Chondrocyte (in vitro differentiated cells): ENCODE results near the gene NDUFA13. TPM values are rescaled to one million over a fixed set of nuclear protein-coding genes. Genes with fewer than 3 reads are reported as not detected.

Experiments used
- DNase-seq: peaks from one replicate; pipeline ENCODE4 v3.0.0; 2021; ENCODE audit warnings: mixed read lengths, low spot score
- H3K27ac Mint-ChIP-seq: one replicate; pipeline ENCODE4 v1.8.0; 2021; ENCODE audit warnings: mild to moderate bottlenecking, moderate library complexity, mixed read lengths; ENCODE audit not compliant: unreplicated experiment
- H3K27me3 Mint-ChIP-seq: 2 replicates; pipeline ENCODE4 v1.8.0; 2021; ENCODE audit warnings: low read depth, mixed read lengths
- H3K36me3 Mint-ChIP-seq: 2 replicates; pipeline ENCODE4 v1.8.0; 2021; ENCODE audit warnings: low read depth, mixed read lengths
- H3K4me1 Mint-ChIP-seq: 2 replicates; pipeline ENCODE4 v1.8.0; 2021; ENCODE audit warnings: low read depth, mild to moderate bottlenecking, mixed read lengths
- H3K4me3 Mint-ChIP-seq: one replicate; pipeline ENCODE4 v1.8.0; 2021; ENCODE audit warnings: mild to moderate bottlenecking, moderate library complexity, mixed read lengths; ENCODE audit not compliant: unreplicated experiment
- H3K9me3 Mint-ChIP-seq: 2 replicates; pipeline ENCODE4 v1.8.0; 2021; ENCODE audit warnings: low read depth, mixed read lengths
- total RNA-seq: library from RNA; stranded (reverse); gene quantifications from 3 replicates; pipeline ENCODE4 v1.2.1, GENCODE V29; 2021
- TF ChIP-seq, protein P1 (sequence below): fragments of 200-600 bp; sonication (generic); IDR thresholded peaks from 2 replicates; pipeline ENCODE4 v1.5.0; 2021; ENCODE audit warnings: antibody characterized with exemption, mild to moderate bottlenecking, moderate library complexity

NDUFA13 gene
- total RNA-seq, 1 donor from 2014 or later: 313 TPM

DNA sequence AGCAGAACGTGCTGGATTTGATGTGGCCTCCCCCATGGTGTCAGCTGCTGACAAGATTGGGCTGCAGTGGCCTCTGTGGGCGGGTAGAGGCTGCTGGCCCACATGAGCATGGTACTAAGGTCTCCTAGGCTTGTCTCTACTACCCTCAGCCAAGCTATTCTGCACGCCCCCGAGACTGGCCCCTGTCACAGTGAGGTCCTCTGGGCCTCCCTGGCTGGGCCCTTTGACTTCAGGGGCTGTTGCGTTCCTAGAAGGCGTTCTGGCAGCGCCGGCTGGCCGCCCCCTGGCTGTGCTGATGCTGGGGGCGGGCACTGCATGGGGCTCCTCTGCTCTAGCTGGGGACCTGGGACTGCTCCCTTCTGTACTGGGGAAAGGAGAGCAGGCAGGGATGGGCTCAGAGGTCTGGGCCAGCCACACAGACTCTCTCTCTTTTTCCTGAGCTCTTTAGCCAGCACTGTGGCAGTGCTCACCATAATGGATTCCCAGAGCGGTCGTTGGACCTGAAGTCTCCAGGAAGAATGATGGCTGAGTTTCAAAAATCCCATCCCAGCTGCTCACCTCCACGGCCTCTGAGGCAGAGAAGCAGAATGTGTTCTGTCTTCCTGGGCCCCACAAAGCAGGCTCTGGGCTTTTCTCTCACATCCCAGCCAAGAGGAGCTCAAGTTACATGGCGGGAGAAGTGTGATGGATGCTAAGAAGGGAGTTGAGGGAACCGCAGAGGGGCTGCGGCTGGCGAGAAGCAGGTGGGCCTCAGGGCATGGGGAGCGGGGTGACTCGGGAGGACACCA is 33.0 kb upstream of the NDUFA13 start:
- no peak for DNase-seq
- Mint-ChIP-seq H3K27me3 (no peaks in the 10 kb centered on the region), H3K36me3 (peaks cover 2% of the 10 kb centered on the region), H3K4me3 (no peak overlapping the region), H3K4me1 (peaks cover 13% of the 10 kb centered on the region), H3K9me3 (no peaks in the 10 kb centered on the region), H3K27ac (no peak overlapping the region)
- TF ChIP-seq, protein P1, sequence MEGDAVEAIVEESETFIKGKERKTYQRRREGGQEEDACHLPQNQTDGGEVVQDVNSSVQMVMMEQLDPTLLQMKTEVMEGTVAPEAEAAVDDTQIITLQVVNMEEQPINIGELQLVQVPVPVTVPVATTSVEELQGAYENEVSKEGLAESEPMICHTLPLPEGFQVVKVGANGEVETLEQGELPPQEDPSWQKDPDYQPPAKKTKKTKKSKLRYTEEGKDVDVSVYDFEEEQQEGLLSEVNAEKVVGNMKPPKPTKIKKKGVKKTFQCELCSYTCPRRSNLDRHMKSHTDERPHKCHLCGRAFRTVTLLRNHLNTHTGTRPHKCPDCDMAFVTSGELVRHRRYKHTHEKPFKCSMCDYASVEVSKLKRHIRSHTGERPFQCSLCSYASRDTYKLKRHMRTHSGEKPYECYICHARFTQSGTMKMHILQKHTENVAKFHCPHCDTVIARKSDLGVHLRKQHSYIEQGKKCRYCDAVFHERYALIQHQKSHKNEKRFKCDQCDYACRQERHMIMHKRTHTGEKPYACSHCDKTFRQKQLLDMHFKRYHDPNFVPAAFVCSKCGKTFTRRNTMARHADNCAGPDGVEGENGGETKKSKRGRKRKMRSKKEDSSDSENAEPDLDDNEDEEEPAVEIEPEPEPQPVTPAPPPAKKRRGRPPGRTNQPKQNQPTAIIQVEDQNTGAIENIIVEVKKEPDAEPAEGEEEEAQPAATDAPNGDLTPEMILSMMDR: no peak

DNA sequence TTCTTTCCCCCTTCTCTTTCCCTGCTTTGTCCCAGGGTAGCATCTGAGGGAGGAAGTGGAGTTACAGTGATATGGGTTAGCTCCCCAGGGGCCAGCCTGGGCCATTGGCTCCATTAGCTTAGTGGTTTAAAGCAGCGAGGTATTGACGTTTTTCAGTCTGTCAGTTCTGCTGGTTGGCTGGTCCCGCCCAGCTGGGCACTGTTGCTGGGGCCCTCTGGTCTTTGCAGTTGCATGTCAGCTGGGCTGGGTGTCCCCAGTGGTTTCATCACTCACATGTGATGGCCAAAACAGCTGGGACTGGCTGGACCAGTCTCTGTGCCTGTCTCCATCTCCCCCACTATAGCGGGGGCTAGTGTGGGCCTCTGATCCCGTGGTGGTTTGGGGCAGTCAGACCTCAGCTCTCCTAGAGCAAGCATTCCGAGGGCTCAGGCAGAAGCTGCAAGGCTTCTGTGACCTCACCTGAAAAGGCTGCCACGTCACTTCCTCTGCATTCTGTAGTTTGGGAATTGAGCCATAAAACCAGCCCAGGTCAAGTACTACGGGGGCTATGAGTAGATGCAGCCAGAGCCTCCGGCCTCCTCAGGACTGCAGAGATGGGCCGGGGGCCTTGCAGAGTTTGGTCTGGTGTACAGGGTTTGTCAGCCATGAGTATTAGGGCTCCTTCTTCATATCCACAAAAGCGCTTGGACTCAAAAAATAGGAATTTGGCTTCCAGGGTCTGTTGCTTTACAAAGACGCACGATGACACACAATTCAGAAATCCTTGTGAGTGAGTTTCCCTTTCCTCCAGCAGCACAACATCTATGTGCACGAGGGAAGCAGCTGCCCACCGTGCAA is 30.6 kb upstream of the NDUFA13 start:
- no peak for DNase-seq
- no peaks in the 10 kb centered on the region for H3K27me3 Mint-ChIP-seq
- TF ChIP-seq, protein P1: no peak
- peaks cover 2% of the 10 kb centered on the region for H3K36me3 Mint-ChIP-seq
- H3K4me1 Mint-ChIP-seq: peaks cover 36% of the 10 kb centered on the region
- H3K27ac Mint-ChIP-seq: peak overlapping the region; percentile 50
- H3K9me3 Mint-ChIP-seq: no peaks in the 10 kb centered on the region
- no peak overlapping the region for H3K4me3 Mint-ChIP-seq

DNA sequence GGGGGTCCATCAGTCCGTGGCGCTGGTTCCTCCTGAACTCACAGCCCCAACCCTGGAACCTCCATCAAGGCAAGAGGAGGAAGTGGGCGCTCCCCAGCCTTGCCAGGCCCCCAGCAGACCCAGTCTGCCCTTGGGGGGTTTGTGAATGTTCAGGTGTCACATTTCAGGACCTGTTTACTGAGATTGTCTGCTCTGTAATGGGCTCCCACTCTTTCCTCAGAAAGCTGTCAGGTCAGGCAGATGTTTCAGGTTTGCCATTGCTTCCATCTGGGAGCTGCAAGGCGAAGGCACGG is 30.1 kb upstream of the NDUFA13 start:
- no peaks in the 10 kb centered on the region for H3K9me3 Mint-ChIP-seq
- TF ChIP-seq, protein P1: no peak
- H3K27ac Mint-ChIP-seq: no peak overlapping the region
- peaks cover 2% of the 10 kb centered on the region for H3K36me3 Mint-ChIP-seq
- H3K4me3 Mint-ChIP-seq: no peak overlapping the region
- H3K27me3 Mint-ChIP-seq: no peaks in the 10 kb centered on the region
- H3K4me1 Mint-ChIP-seq: peaks cover 40% of the 10 kb centered on the region
- DNase-seq: no peak

DNA sequence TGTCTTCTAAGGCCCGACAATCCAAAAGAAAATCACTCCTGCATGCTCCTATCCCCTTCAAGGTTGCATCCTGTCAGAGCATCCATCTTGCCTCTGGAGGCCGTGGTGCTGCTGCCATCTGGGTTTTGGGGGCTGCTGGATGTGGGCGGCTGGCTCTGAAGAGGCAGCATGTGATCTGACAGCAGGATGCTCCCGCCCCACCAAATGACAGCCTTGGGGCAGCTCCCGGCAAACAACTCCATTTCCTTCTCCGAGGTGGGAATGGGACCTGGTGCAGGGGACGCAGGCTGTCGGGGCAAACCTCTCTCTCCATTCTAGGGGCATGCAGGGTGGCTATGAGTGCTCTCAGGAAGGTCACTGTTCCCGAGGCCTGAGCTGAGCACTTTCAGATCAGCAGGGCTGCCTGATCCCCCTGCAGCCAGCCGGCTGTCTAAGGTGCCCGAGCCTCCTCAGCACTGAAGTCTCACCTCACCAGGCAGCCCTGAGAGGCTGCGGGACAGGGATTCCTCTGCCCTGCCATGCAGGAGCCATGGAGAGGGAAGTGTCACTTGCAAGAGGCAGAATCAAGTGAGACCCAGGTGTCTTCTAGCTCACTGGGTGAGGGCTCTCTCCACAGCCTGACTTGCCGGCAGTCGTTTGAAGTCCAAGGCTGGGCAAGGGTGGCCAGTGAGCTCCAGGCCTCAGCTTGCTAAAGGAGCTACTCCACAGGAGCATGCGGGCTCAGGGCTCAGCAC is 29.5 kb upstream of the NDUFA13 start:
- Mint-ChIP-seq H3K4me3 (no peak overlapping the region), H3K36me3 (peaks cover 2% of the 10 kb centered on the region), H3K27ac (no peak overlapping the region), H3K4me1 (peaks cover 40% of the 10 kb centered on the region), H3K27me3 (no peaks in the 10 kb centered on the region), H3K9me3 (no peaks in the 10 kb centered on the region)
- TF ChIP-seq, protein P1: no peak
- DNase-seq: no peak
